Measurements from ENCODE around the gene ZBTB46. TPM values are rescaled to one million over a fixed set of nuclear protein-coding genes. Genes with fewer than 3 reads are reported as not detected.
A peak's percentile ranks its signal among the peaks of the same experiment; 100 is the strongest.

Gene ZBTB46
- total RNA-seq, 4 donors from 2014 or later = 11.5 to 20.4 (median 12.6) TPM

DNA sequence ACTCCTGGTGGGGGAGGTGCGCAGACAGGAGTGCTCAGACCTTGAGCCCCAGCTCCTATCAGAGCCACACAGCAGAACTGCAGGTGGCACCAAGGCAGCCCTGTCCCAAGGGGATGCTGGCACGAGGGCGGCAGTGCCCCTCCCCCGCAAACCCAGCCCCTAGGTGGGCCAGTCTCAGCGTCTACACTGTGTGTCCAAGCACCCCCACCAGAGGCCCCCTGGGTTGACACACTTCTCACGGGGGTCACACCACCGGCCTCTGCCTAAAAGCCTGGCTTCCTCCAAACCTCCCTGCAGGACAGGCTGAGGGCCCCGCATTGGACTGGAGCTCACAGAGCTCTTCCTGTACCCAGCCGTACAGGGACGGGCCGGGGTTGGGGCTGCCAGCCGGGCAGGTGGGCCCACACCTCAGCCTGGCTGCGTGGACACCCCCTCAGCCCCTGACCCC is 83.4 kb downstream of the ZBTB46 start:
- H3K27me3 ChIP-seq = no peaks in the 10 kb centered on the region
- TF ChIP-seq EP300 (IDR thresholded peaks at IDR 0.05) = no peak
- TF ChIP-seq POLR2A (IDR thresholded peaks at IDR 0.05) = no peak
- TF ChIP-seq, protein P1, sequence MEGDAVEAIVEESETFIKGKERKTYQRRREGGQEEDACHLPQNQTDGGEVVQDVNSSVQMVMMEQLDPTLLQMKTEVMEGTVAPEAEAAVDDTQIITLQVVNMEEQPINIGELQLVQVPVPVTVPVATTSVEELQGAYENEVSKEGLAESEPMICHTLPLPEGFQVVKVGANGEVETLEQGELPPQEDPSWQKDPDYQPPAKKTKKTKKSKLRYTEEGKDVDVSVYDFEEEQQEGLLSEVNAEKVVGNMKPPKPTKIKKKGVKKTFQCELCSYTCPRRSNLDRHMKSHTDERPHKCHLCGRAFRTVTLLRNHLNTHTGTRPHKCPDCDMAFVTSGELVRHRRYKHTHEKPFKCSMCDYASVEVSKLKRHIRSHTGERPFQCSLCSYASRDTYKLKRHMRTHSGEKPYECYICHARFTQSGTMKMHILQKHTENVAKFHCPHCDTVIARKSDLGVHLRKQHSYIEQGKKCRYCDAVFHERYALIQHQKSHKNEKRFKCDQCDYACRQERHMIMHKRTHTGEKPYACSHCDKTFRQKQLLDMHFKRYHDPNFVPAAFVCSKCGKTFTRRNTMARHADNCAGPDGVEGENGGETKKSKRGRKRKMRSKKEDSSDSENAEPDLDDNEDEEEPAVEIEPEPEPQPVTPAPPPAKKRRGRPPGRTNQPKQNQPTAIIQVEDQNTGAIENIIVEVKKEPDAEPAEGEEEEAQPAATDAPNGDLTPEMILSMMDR (IDR thresholded peaks at IDR 0.05) = no peak
- H3K4me3 ChIP-seq = no peak overlapping the region
- peaks cover 0 to 52% (median under 1%) of the 10 kb centered on the region in 3 donors for H3K36me3 ChIP-seq
- H3K9me3 ChIP-seq = no peaks in the 10 kb centered on the region
- H3K27ac ChIP-seq = no peak overlapping the region
- no peak for DNase-seq (ENCODE audit: low spot score in 2 of 2)
- whole genome bisulfite sequencing, 2 donors = 71 to 77% methylated on average over 10 to 12 of the region's 13 CpGs
- H3K4me1 ChIP-seq = peaks cover 0 to 18% (median 0%) of the 10 kb centered on the region in 4 donors

DNA sequence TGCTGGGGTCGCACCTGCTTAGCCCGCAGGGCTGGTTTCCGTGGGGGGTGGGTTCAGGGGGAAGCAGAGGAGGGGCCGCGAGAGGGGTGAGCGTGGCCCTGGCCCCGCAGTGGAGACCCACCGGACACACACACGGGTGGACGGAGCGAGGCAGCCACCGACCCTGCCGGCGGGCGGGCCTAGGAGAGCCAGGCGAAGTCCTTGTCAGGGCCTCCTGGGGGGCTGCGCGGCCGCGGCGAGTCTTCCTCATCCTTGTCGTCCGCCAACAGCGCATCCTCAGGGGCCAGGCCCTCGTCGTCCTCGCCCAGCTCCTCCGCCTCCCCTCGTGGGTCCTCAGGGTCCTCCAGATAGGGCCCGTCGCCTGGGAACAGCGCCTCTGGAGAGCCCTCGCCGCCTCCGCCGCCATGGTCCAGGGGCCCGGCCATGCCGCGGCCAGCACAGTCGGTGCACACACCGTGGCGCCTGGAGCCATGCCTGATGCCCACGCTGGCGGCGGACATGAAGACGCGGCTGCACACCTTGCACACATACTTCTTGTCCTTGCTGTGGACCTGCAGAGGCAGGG is 84.2 kb downstream of the ZBTB46 start:
- no peak for DNase-seq (ENCODE audit: low spot score in 2 of 2)
- WGBS, 2 donors = 92 to 94% methylated on average over 24 to 46 of the region's 47 CpGs

DNA sequence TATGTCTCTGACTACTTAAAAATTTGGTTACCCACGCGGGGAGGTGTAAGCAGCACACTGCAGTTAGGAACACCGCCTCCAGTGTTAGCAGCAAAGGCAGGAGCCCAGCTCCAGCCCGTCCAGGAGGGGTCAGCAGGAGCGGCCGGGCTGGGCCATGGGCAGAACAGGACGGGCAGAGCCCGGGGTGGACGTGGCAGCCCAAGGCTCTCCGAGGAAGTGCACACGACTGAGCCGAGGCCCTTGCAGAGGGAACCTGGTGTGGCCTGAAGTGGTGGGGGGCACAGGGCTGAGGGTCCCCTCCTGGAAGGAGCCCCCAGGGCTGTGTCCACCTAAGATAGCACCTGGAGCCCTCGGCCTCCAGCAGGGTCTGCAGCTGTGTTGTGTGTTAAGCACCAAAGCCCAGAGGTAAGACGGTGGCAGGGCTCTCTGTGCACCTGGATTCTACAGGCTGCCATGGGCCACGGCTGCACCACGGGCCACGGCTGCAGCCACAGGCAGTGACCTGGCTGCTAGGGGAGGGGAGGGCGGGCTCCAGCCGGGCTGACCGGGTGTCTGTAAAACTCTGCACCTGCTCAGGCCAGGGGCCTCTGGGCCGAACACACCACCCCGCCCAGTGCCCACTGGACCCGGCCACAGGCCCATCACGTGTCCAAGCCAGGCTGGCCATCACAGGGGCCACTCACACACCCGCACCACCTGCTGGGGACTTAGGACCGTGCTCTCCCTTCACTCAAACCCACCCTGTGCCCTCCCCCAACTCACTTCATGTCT is 84.9 kb downstream of the ZBTB46 start:
- Histone ChIP-seq H3K4me1 (peaks cover 0 to 33% (median 8%) of the 10 kb centered on the region in 4 donors), H3K9me3 (no peaks in the 10 kb centered on the region), H3K27ac (no peak overlapping the region), H3K4me3 (no peak overlapping the region), H3K36me3 (peaks cover 0 to 60% (median 4%) of the 10 kb centered on the region in 3 donors), H3K27me3 (no peaks in the 10 kb centered on the region)
- WGBS, 2 donors = 74 to 83% methylated on average over 19 to 23 of the region's 26 CpGs
- no peak for DNase-seq (ENCODE audit: low spot score in 2 of 2)
- TF ChIP-seq POLR2A (IDR thresholded peaks at IDR 0.05) = no peak
- TF ChIP-seq, protein P1 (IDR thresholded peaks at IDR 0.05) = no peak
- TF ChIP-seq EP300 (IDR thresholded peaks at IDR 0.05) = no peak

More for the DNA sequence above, 84.2 kb downstream of the ZBTB46 start:
- H3K27me3 ChIP-seq = no peaks in the 10 kb centered on the region
- TF ChIP-seq EP300 (IDR thresholded peaks at IDR 0.05) (no peak), POLR2A (IDR thresholded peaks at IDR 0.05) (no peak)
- TF ChIP-seq, protein P1 (IDR thresholded peaks at IDR 0.05) = no peak
- peaks cover 0 to 26% (median 1%) of the 10 kb centered on the region in 4 donors for H3K4me1 ChIP-seq
- no peaks in the 10 kb centered on the region for H3K9me3 ChIP-seq
- peaks cover 0 to 54% (median 4%) of the 10 kb centered on the region in 3 donors for H3K36me3 ChIP-seq
- H3K4me3 ChIP-seq = no peak overlapping the region
- no peak overlapping the region for H3K27ac ChIP-seq

DNA sequence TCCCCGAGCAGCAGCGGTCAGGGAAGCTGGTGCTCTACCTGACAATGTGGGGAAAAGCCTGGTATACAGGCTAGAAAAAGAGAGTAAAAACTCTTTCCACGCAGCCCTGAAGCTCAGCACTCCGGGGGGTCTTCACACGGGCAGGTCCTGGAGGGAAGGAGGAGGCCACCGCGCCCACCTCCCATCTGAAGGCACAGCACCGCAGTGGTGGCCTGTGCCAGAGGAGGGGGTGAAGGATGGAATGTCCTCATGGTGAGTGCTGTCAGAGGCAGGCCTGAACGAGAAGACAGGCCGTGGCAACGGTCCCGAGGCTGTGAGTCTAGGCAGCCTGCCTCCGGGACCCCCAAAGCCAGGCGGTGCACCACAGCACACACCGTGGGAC is 85.6 kb downstream of the ZBTB46 start:
- H3K4me3 ChIP-seq = no peak overlapping the region
- H3K27ac ChIP-seq = peak overlapping the region in 1 of 4 donors; percentile 31
- H3K27me3 ChIP-seq = no peaks in the 10 kb centered on the region
- H3K4me1 ChIP-seq = peaks cover 0 to 40% (median 12%) of the 10 kb centered on the region in 4 donors
- peaks cover 0 to 57% (median 4%) of the 10 kb centered on the region in 3 donors for H3K36me3 ChIP-seq
- H3K9me3 ChIP-seq = no peaks in the 10 kb centered on the region
- 76% methylated on average over 15 of the region's 15 CpGs for WGBS, 2 donors
- no peak for DNase-seq (ENCODE audit: low spot score in 2 of 2)
- TF ChIP-seq POLR2A (IDR thresholded peaks at IDR 0.05) (no peak), EP300 (IDR thresholded peaks at IDR 0.05) (no peak)
- TF ChIP-seq, protein P1 (IDR thresholded peaks at IDR 0.05) = no peak

All from tibial nerve (tissue), 4 donors.